Memory B cell (primary cell): Measurements from ENCODE around the gene PRPF40A.
"Not testable (repeated sequence)": the region's sequence is repeated elsewhere in the genome, so short reads cannot be mapped to it uniquely, and the experiment has no call there.

Source experiments
- ATAC-seq: fragments of 150-1000 bp; cut with Tn5 transposase; 2 replicates; pipeline ENCODE4 v1.10.0; 2021; ENCODE audit warnings: low read depth, mild to moderate bottlenecking, moderate library complexity
- DNase-seq, 2 donors: peaks; one replicate each; pipeline ENCODE4 v3.0.0; 2022; ENCODE audit warnings: low spot score in 2 of 2
- H3K27ac Mint-ChIP-seq: one replicate; pipeline ENCODE4 v1.8.0; 2022; ENCODE audit warnings: mild to moderate bottlenecking, moderate library complexity, mixed read lengths
- H3K27me3 Mint-ChIP-seq: one replicate; pipeline ENCODE4 v1.8.0; 2022; ENCODE audit warnings: mixed read lengths
- H3K36me3 Mint-ChIP-seq: one replicate; pipeline ENCODE4 v1.8.0; 2022; ENCODE audit warnings: mild to moderate bottlenecking, mixed read lengths
- H3K4me1 Mint-ChIP-seq: one replicate; pipeline ENCODE4 v1.8.0; 2022; ENCODE audit warnings: mixed read lengths
- H3K4me3 Mint-ChIP-seq: one replicate; pipeline ENCODE4 v1.8.0; 2022; ENCODE audit warnings: mild to moderate bottlenecking, moderate library complexity, mixed read lengths
- H3K9me3 Mint-ChIP-seq: one replicate; pipeline ENCODE4 v1.8.0; 2022; ENCODE audit warnings: mixed read lengths

The PRPF40A gene

DNA sequence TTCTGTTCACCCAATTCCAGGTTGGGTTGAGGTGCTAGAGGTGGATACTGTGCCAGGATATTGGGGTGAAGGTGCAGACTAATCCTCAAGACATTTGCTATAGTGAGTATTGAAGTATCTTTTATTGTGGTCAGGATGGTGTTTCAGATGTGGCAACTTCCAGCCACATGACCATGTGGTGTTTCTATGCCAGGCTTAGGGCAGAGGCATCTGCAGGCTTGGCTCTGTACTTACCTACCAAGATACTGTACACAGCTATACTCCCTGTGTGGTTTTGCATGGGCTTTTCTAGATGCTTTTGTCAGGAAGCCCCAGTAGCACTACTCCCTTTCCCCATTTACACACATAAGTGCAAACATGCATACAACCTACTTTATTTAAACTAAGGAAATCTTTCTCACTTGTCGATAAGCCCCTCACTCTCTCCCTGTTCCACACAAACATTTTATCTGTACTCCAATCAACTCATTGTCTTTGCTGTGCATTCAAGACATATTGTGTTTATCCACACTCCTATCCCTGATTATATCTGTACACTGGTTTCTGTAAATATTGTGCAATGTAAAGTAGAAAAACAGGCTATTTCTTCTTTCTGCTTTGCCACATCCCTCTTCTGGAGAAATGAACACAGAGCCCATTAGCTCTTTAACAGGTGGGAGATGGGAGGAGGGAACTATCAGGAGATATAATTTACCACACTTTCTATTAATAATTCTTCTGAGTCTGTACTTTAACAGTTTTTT, 13.5 kb upstream of the PRPF40A start:
- DNase-seq: no peak

GRCh38 chr2:152729844-152730243, 12.6 kb upstream of the PRPF40A start:
- Mint-ChIP-seq H3K4me3 (no peak overlapping the region), H3K4me1 (peaks cover 13% of the 10 kb centered on the region), H3K27me3 (no peaks in the 10 kb centered on the region), H3K36me3 (peaks cover 3% of the 10 kb centered on the region), H3K9me3 (no peaks in the 10 kb centered on the region), H3K27ac (no peak overlapping the region)
- ATAC-seq: peak; percentile 47
- no peak for DNase-seq

More for the DNA sequence above, 13.5 kb upstream of the PRPF40A start:
- Mint-ChIP-seq H3K27ac (no peak overlapping the region), H3K9me3 (no peaks in the 10 kb centered on the region), H3K4me3 (no peak overlapping the region), H3K4me1 (peaks cover 13% of the 10 kb centered on the region), H3K36me3 (peaks cover 3% of the 10 kb centered on the region), H3K27me3 (no peaks in the 10 kb centered on the region)
- peak; percentile 41 for ATAC-seq

DNA sequence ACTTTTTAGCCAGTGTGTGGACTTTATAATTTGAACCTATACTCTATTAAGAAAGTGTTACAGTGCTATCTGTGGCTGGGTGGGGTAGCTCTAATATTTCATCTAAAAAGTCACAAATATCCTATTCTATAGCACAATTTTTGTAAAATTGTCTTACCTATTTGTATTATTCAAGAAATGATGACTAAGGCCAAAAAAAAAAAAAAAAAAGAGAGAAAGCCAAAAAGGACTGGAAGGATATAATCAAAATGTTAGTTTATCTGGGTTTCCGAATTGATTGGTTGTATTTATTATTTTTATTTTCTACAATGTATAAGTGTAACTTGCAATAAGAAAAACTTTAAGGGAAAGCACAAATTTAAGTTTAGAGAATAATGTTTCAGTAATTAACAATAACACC, 6.7 kb upstream of the PRPF40A start:
- Mint-ChIP-seq H3K9me3 (no peaks in the 10 kb centered on the region), H3K4me3 (no peak overlapping the region), H3K4me1 (peaks cover 18% of the 10 kb centered on the region), H3K27me3 (no peaks in the 10 kb centered on the region), H3K27ac (no peak overlapping the region), H3K36me3 (peaks cover 6% of the 10 kb centered on the region)
- no peak for ATAC-seq
- no peak for DNase-seq

- H3K4me3 Mint-ChIP-seq, H3K27ac Mint-ChIP-seq, H3K36me3 Mint-ChIP-seq, ATAC-seq, DNase-seq, H3K27me3 Mint-ChIP-seq, H3K9me3 Mint-ChIP-seq: not testable (repeated sequence)
- H3K4me1 Mint-ChIP-seq: peaks cover 19% of the 10 kb centered on the region
Observed at GRCh38 chr2:152722639-152723038, 5.4 kb upstream of the PRPF40A start.

DNA sequence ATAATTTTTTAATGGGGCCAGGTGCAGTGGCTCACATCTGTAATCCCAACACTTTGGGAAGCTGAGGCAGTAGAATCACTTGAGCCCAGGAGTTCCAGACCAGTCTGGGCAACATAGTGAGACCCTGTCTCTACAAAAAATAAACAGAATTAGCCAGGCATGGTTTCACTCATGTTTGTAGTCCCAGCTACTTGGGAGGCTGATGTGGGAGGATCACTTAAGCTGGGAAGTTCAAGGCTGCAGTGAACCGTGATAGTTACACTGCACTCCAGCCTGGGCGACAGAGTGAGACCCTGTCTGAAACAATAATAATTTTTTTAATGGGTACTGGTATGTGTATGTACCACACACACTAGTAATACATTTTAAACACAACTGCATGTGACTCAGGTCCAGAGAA, 3.5 kb upstream of the PRPF40A start:
- ATAC-seq: no peak
- peaks cover 31% of the 10 kb centered on the region for H3K4me1 Mint-ChIP-seq

DNA sequence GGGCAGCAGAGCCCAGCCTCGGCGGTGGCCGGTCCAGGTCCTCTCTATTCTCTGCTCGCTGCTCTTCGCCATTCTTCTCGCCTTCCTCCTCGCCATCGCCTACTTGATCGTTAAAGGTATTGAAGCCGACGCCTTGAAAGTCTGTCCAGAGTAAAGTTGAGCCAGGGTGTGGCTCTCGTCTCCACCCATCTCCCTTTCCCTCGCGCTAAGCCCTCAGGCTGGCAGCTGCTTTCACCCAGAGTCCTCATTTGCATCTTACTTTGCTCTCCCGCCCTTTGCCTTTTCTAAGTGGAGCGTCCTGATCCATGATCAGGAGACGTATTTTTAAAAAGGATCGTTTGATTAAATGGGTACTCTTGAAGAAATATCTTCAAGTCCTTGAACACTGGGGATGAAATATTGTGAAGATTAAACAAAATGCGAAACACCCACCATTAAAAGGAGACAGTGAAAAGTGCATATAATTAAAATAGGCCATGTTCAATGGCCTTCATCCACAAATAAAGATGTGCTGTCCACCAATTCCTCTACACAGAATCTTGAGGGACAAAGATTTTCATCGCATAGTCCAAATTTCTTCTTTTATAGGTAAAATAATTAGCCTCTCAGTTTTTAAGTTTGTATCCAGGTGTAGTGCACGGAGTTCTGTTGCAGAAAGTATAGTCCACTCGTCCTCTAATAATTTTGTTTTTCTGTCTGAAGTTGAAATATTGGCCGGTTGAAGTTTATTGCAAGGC, 1.8 kb upstream of the PRPF40A start:
- DNase-seq (no peak), ATAC-seq (no peak)
- Mint-ChIP-seq H3K36me3 (peaks cover 9% of the 10 kb centered on the region), H3K4me3 (peak overlapping the region; percentile 96), H3K27ac (peak overlapping the region; percentile 98), H3K27me3 (no peaks in the 10 kb centered on the region), H3K4me1 (peaks cover 33% of the 10 kb centered on the region), H3K9me3 (no peaks in the 10 kb centered on the region)

More for the DNA sequence above, 3.5 kb upstream of the PRPF40A start:
- no peaks in the 10 kb centered on the region for H3K9me3 Mint-ChIP-seq
- no peak overlapping the region for H3K4me3 Mint-ChIP-seq
- H3K36me3 Mint-ChIP-seq: peaks cover 6% of the 10 kb centered on the region
- no peak overlapping the region for H3K27ac Mint-ChIP-seq
- DNase-seq: no peak
- no peaks in the 10 kb centered on the region for H3K27me3 Mint-ChIP-seq

GRCh38 chr2:152718076-152718908, 1.0 kb upstream of the PRPF40A start, which contains the start of gene ARL6IP6:
Gene ARL6IP6 (plus strand): TSS chr2:152718620. CDS start chr2:152718625, 5 bp downstream.
- Mint-ChIP-seq H3K9me3 (no peaks in the 10 kb centered on the region), H3K27ac (peak within 1 kb of the TSS; percentile 98), H3K27me3 (no peaks in the 10 kb centered on the region), H3K4me3 (peak within 1 kb of the TSS; percentile 96), H3K4me1 (peaks cover 32% of the 10 kb centered on the region), H3K36me3 (peaks cover 9% of the 10 kb centered on the region)
- DNase-seq (peak; percentile 91 to 96), ATAC-seq (peak; percentile 64)

DNA sequence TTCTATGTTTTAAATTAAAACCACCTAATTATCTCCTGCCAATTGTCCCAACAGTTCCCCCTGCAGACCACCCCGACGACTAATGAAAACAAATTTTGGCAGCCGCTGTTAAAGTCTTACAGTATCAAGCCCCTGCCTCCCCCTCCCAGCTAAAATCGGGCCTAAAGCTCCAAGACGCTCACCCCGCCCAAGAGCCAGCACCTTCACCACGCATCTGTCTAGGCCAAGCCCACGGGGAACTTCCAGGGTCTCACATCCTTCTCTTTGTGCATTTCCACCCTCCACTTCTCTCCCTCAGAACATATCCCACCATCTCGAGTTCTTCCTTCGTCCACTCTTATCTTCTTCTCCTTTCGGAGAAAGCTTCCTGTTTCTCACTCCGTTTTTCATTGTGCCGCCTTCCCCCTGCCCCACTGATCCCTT, 445 bp downstream of the PRPF40A start:
- Mint-ChIP-seq H3K4me1 (peaks cover 38% of the 10 kb centered on the region), H3K4me3 (peak overlapping the region; percentile 96), H3K27ac (peak overlapping the region; percentile 98), H3K36me3 (peaks cover 10% of the 10 kb centered on the region), H3K9me3 (no peaks in the 10 kb centered on the region), H3K27me3 (no peaks in the 10 kb centered on the region)
- ATAC-seq: no peak
- DNase-seq: no peak

DNA sequence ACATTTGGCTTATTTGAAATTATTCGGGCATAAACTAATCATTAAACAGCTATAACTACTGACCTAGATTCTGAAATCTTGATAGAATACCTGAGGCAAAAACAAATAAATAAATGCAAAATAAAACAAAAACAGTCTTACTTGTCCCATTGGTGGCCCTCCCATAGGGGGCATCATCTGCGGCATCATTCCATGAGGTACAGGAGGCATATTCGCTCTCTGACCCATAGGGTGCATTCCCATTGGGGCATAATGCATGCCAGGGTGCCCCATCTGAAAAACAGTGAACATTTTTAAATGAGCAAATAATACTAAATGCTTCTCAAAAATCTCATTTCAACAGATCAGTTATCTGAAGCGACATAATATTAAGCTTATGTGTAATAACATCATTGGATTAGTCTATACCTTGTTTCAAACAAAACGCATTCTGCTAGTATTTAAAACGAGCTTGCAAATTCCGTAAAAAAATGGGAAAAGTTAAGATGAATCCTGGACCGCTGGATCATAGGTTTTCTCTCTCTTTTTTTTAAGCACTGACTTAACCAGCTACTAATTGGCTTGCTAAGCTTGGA, 1.3 kb downstream of the PRPF40A start:
- Mint-ChIP-seq H3K9me3 (no peaks in the 10 kb centered on the region), H3K36me3 (peaks cover 9% of the 10 kb centered on the region), H3K4me1 (peaks cover 37% of the 10 kb centered on the region), H3K27me3 (no peaks in the 10 kb centered on the region), H3K27ac (peak overlapping the region; percentile 98), H3K4me3 (peak overlapping the region; percentile 96)
- DNase-seq (peak in 1 of 2 donors; percentile 14), ATAC-seq (no peak)

- ATAC-seq (no peak), DNase-seq (no peak)
- peaks cover 32% of the 10 kb centered on the region for H3K4me1 Mint-ChIP-seq
- H3K27me3 Mint-ChIP-seq: no peaks in the 10 kb centered on the region
- H3K4me3 Mint-ChIP-seq: peak overlapping the region; percentile 47
- H3K36me3 Mint-ChIP-seq: peaks cover 9% of the 10 kb centered on the region
- H3K9me3 Mint-ChIP-seq: no peaks in the 10 kb centered on the region
- H3K27ac Mint-ChIP-seq: peak overlapping the region; percentile 50
Observed at GRCh38 chr2:152715112-152715511, 2.1 kb downstream of the PRPF40A start.

- Mint-ChIP-seq H3K9me3 (no peaks in the 10 kb centered on the region), H3K4me1 (peaks cover 35% of the 10 kb centered on the region), H3K27ac (no peak overlapping the region), H3K4me3 (no peak overlapping the region), H3K27me3 (no peaks in the 10 kb centered on the region), H3K36me3 (peaks cover 20% of the 10 kb centered on the region)
- ATAC-seq: no peak
- DNase-seq: no peak
Observed at GRCh38 chr2:152710713-152711112, 6.5 kb downstream of the PRPF40A start.

GRCh38 chr2:152708742-152709141, 8.5 kb downstream of the PRPF40A start:
- Mint-ChIP-seq H3K9me3 (no peaks in the 10 kb centered on the region), H3K27me3 (no peaks in the 10 kb centered on the region), H3K27ac (no peak overlapping the region), H3K4me3 (no peak overlapping the region), H3K36me3 (peaks cover 17% of the 10 kb centered on the region), H3K4me1 (peaks cover 33% of the 10 kb centered on the region)
- no peak for DNase-seq
- ATAC-seq: no peak

- Mint-ChIP-seq H3K9me3 (no peaks in the 10 kb centered on the region), H3K36me3 (peaks cover 23% of the 10 kb centered on the region), H3K27me3 (no peaks in the 10 kb centered on the region), H3K27ac (no peak overlapping the region), H3K4me1 (peaks cover 30% of the 10 kb centered on the region), H3K4me3 (no peak overlapping the region)
- ATAC-seq (no peak), DNase-seq (no peak)
Observed at GRCh38 chr2:152706477-152707021, 10.7 kb downstream of the PRPF40A start.
